ENCODE measurements around the gene TYRP1.

TYRP1 gene

DNA sequence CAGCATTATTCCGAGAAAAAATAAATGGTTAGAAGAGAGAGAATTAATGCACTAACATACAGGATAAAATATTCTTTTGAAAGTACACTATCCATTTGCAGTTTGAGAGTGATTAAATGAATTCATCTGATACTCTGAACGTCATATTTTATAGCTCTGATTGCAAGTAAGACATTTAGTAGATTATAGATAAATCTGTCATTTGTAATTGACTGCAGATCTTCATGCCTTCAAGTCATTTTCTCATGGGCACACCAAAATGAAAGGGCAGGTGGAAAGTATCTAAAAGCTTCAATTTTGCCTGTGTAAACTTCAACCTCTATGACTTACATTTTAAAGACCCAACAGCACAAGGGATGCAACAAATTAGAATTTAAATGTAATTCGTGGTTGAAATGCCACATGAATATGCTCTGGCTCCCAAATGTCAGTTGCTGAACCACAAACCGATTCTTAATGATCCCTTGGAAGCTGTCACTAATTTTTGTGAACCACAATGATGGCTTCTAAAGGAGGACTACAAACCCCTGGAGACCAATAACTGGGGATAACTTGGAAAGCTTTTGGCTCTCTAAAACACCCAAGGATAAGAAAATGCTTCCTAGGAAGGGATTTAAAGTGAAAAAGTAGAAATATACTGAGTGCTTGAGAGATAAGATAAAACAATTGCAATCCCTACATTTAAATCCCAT is 3.9 kb downstream of the TYRP1 start:
- H3K4me3 ChIP-seq (ENCODE audit: low read depth, low read length) = no peak overlapping the region
- no peak for TF ChIP-seq CTCF (conservative IDR thresholded peaks at IDR 0.05; ENCODE audit: low read depth, low read length)
- DNase-seq (ENCODE audit: low read depth) = no peak

DNA sequence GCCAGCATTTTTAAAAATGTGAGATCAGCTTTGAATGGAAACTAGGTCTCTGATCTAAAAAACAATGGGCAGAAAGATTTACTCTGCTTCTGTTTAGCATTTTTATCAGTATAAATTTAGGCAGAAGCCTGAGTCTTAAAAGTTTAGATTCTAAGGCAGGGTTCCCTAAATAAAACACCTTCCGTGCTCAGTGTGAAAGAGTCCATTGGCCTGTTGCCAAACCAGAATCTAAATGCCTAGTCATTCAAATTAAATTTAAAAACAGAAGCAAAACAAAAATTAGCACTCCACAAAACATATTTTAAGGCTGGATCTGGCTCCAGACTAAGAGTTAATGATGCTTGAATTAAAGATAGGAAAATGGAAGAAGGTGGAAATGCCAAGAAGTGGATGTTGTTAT is 4.5 kb downstream of the TYRP1 start:
- no peak overlapping the region for H3K4me3 ChIP-seq (ENCODE audit: low read depth, low read length)
- peak; percentile 30 for DNase-seq (ENCODE audit: low read depth)
- TF ChIP-seq CTCF (conservative IDR thresholded peaks at IDR 0.05; ENCODE audit: low read depth, low read length) = no peak

GRCh38 chr9:12698266-12698665 is 5.1 kb downstream of the TYRP1 start:
- H3K4me3 ChIP-seq (ENCODE audit: low read depth, low read length) = no peak overlapping the region
- peak; percentile 67 for DNase-seq (ENCODE audit: low read depth)
- TF ChIP-seq CTCF (conservative IDR thresholded peaks at IDR 0.05; ENCODE audit: low read depth, low read length) = no peak

DNA sequence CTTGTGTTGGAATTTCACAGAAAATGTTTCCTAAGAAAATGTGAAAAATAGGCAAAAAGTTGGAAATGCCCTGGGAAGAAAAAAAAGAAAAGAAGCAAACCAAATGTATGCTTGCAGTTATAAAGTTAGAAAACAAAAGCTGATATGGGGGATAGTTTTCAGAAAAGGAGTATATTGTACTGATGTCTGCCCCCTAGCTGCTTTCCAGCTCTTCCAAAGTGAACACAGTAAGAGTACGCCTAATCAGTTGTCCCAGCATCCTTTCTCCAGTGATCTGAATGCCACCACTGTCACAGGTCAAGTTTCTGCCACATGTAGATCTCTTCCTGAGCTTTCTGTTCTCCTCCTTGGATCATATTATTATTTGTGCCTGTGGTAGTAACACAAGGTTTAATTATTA is 5.8 kb downstream of the TYRP1 start:
- DNase-seq (ENCODE audit: low read depth) = peak; percentile 34
- no peak overlapping the region for H3K4me3 ChIP-seq (ENCODE audit: low read depth, low read length)
- peak; percentile 62 for TF ChIP-seq CTCF (conservative IDR thresholded peaks at IDR 0.05; ENCODE audit: low read depth, low read length)

DNA sequence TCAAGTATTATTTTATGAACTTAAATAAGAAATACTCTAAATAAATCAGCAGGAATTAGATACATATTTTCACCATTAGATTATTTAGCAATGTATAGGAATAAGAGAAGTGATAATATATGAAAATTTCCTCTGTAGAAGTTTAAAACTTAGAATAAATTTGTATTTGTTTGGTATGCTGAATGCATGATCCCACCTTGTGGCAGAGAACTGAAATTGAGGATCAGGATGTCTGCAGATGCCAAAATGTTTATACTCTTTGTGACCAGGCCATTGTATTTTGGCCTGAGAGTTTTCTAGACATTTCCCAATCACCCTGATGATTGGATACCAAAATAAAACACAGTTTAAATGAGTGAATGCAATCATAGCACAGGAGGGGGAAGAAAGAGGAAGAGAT is 6.3 kb downstream of the TYRP1 start:
- no peak overlapping the region for H3K4me3 ChIP-seq (ENCODE audit: low read depth, low read length)
- TF ChIP-seq CTCF (conservative IDR thresholded peaks at IDR 0.05; ENCODE audit: low read depth, low read length) = peak; percentile 66
- DNase-seq (ENCODE audit: low read depth) = peak; percentile 69

DNA sequence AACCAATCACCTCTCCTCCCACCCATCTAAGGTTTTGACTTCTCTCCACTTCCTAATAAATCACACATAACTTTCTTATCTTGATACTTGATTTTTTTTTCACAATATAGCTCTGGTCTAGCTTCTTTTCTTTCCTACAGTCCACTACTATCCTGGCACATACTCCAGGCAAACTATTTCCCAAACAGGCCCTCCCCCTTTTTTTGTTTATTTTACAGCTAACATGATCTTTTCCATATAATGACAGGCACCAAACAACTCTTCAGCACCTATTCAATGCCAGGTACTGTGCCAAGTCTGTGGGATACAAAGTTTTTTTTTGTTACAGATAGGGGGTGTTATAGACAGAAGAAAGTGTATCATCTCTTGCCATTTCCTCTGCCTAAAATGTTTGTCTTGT is 7.9 kb downstream of the TYRP1 start:
- no peak for DNase-seq (ENCODE audit: low read depth)
- TF ChIP-seq CTCF (conservative IDR thresholded peaks at IDR 0.05; ENCODE audit: low read depth, low read length) = no peak
- H3K4me3 ChIP-seq (ENCODE audit: low read depth, low read length) = no peak overlapping the region

- H3K4me3 ChIP-seq (ENCODE audit: low read depth, low read length) = no peak overlapping the region
- peak; percentile 78 for DNase-seq (ENCODE audit: low read depth)
- peak; percentile 83 for TF ChIP-seq CTCF (conservative IDR thresholded peaks at IDR 0.05; ENCODE audit: low read depth, low read length)
Measured at GRCh38 chr9:12702160-12702758, 9.1 kb downstream of the TYRP1 start.

Data from choroid plexus epithelial cell (primary cell).